Peyer's patch (tissue), 4 donors: ENCODE data around the gene NFIB. TPM values are rescaled to one million over a fixed set of nuclear protein-coding genes. Genes with fewer than 3 reads are reported as not detected.

Experiments
- DNase-seq, 3 donors: peaks; one replicate each; pipeline ENCODE4 v3.0.0-alpha.2; 2017 to 2019
- H3K27ac ChIP-seq, 4 donors: fragments of 200-600 bp; sonication (generic); one replicate each; pipeline ENCODE4 v1.5.1; 2016 to 2019
- H3K27me3 ChIP-seq, 2 donors: fragments of 200-600 bp; sonication (generic); one replicate each; pipeline ENCODE4 v1.5.1; 2019
- H3K36me3 ChIP-seq, 3 donors: fragments of 200-600 bp; sonication (generic); one replicate each; pipeline ENCODE4 v1.5.1; 2016 to 2019
- H3K4me1 ChIP-seq, 4 donors: fragments of 200-600 bp; sonication (generic); one replicate each; pipeline ENCODE4 v1.5.1; 2016 to 2019
- H3K4me3 ChIP-seq, 4 donors: fragments of 200-600 bp; sonication (generic); 1 replicate in 3 of 4; 2 replicates in 1 of 4; pipeline ENCODE4 v1.5.1; 2016 to 2019; ENCODE audit warnings: mild to moderate bottlenecking in 1 of 4
- H3K9me3 ChIP-seq, 4 donors: fragments of 200-600 bp; sonication (generic); one replicate each; pipeline ENCODE4 v1.5.1; 2016 to 2019; ENCODE audit warnings: mild to moderate bottlenecking in 1 of 4
- POLR2A ChIP-seq, 2 donors: fragments of 450-650 bp; IDR thresholded peaks; one replicate each; pipeline ENCODE4 v1.5.1; 2017; ENCODE audit warnings: antibody characterized with exemption in 2 of 2, mild to moderate bottlenecking in 2 of 2, moderate library complexity in 2 of 2
- total RNA-seq, 4 donors: library from RNA; depleted of rRNA; stranded (reverse); fragments of >200 nt; gene quantifications; one replicate each; pipeline ENCODE4 v1.1.0, GENCODE V29; 2016
- TF ChIP-seq, protein P1 (sequence below), 6 experiments: fragments of 450-650 bp in 4 of 6; fragments of 200-600 bp in 2 of 6; sonication (generic) in 1 of 6; IDR thresholded peaks; one replicate each; pipeline ENCODE4 v1.5.1; 2017 to 2019; ENCODE audit warnings: antibody characterized with exemption in 6 of 6, mild to moderate bottlenecking in 3 of 6, moderate library complexity in 1 of 6

Gene NFIB
- total RNA-seq, 4 donors from 2014 or later, result 89.7 to 229 (median 159) TPM

DNA sequence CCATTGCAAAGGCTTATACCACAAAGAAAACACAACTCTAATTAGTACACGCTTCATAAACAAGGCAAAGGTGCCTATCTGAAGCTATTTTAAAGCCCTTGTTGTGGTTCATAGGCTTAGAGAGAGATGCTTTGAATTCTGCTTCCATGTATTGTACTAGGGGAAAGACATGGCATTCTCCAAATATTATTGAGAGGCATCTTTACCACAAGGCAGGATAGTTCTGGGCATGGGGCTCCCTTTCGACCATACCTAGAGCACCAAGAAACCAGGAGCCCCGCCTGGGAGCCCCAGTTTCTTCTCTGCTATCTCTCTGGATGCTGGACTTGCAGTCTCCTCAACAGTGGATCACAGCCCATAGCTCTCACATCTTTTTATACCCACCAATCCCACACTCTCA, 93.7 kb downstream of the NFIB start:
- Histone ChIP-seq H3K36me3 (no peaks in the 10 kb centered on the region), H3K9me3 (no peaks in the 10 kb centered on the region), H3K27ac (no peak overlapping the region), H3K4me1 (peaks cover 0 to 10% (median 0%) of the 10 kb centered on the region in 4 donors), H3K4me3 (no peak overlapping the region), H3K27me3 (no peaks in the 10 kb centered on the region)
- no peak for DNase-seq
- TF ChIP-seq, protein P1, sequence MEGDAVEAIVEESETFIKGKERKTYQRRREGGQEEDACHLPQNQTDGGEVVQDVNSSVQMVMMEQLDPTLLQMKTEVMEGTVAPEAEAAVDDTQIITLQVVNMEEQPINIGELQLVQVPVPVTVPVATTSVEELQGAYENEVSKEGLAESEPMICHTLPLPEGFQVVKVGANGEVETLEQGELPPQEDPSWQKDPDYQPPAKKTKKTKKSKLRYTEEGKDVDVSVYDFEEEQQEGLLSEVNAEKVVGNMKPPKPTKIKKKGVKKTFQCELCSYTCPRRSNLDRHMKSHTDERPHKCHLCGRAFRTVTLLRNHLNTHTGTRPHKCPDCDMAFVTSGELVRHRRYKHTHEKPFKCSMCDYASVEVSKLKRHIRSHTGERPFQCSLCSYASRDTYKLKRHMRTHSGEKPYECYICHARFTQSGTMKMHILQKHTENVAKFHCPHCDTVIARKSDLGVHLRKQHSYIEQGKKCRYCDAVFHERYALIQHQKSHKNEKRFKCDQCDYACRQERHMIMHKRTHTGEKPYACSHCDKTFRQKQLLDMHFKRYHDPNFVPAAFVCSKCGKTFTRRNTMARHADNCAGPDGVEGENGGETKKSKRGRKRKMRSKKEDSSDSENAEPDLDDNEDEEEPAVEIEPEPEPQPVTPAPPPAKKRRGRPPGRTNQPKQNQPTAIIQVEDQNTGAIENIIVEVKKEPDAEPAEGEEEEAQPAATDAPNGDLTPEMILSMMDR (IDR thresholded peaks at IDR 0.05), result no peak

DNA sequence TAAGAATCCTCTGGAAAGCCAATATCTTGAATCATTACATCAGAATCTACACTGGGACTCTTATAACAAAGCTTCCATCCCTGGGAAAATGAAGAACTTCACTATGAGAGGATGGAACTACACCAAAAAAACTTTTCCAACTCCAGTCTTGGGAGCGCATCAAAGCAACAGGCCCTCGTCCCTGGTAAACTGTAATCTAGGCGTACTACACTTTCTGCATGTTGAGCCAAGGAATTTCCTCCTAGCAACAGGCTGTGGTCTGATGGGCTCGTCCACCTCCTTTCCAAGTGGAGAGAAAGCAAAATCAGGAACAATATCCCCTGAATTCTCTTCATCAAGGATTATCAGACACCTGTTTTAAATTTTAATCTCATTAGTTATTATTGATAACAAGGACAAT, 94.1 kb downstream of the NFIB start:
- peaks cover 0 to 10% (median 0%) of the 10 kb centered on the region in 4 donors for H3K4me1 ChIP-seq
- H3K27ac ChIP-seq, result no peak overlapping the region

DNA sequence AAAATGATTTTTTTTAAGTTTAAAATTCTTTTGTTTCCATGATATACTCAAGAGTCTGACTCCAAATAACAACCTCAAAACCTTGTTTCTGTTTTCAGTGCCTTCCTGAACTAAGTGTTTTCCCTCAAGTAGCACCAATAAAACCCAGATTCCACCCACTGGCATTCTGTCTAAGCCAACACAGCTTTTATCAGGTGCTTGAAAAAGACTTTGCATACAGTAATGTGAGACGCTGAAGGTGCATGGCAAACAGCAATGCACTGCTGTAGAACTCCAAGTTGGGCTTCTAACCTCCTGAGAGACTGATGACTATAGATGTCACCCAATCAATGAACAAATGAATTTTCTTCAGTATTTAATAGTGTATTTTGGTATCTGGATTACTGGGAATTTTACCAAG, 95.7 kb downstream of the NFIB start:
- no peaks in the 10 kb centered on the region for H3K27me3 ChIP-seq
- peaks cover 0 to 20% (median 0%) of the 10 kb centered on the region in 4 donors for H3K4me1 ChIP-seq
- H3K36me3 ChIP-seq, result no peaks in the 10 kb centered on the region
- no peaks in the 10 kb centered on the region for H3K9me3 ChIP-seq
- DNase-seq, result no peak
- no peak for TF ChIP-seq POLR2A (IDR thresholded peaks at IDR 0.05)
- TF ChIP-seq, protein P1 (IDR thresholded peaks at IDR 0.05), result no peak
- H3K4me3 ChIP-seq, result no peak overlapping the region
- H3K27ac ChIP-seq, result no peak overlapping the region

More for the DNA sequence above, 94.1 kb downstream of the NFIB start:
- no peak for DNase-seq
- Histone ChIP-seq H3K27me3 (no peaks in the 10 kb centered on the region), H3K9me3 (no peaks in the 10 kb centered on the region), H3K4me3 (no peak overlapping the region), H3K36me3 (no peaks in the 10 kb centered on the region)
- TF ChIP-seq POLR2A (IDR thresholded peaks at IDR 0.05), result no peak
- TF ChIP-seq, protein P1 (IDR thresholded peaks at IDR 0.05), result no peak

DNA sequence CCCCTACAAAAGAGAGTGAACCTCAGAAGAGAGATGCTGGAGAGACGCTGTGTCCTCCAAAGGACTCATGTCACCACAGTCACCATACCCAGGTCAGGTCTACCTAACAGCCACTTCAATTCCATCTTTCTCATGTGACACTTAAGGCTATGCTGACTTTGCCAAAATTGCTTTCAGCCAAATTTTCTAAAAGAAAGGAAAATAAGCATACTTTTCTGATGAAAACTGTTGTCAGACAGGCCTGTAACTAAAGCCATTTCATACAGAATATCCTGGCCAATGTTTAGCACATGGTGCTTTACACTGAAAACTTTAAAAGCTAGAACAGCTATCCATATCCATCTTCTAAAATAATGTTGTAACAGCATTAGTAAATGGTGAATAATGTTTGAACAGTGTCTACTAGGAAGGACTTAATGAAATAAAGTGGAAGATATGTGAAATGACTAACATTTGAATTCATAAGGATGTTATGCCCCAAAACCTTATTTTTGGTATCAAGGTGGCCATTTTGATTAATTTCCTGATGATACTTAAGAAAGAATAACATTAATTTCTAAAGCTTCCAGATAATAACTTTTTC, 97.2 kb downstream of the NFIB start:
- peaks cover 0 to 14% (median 0%) of the 10 kb centered on the region in 4 donors for H3K4me1 ChIP-seq
- H3K4me3 ChIP-seq, result no peak overlapping the region
- no peak for TF ChIP-seq POLR2A (IDR thresholded peaks at IDR 0.05)
- TF ChIP-seq, protein P1 (IDR thresholded peaks at IDR 0.05), result no peak
- no peak for DNase-seq
- H3K27ac ChIP-seq, result no peak overlapping the region
- H3K9me3 ChIP-seq, result no peaks in the 10 kb centered on the region
- no peaks in the 10 kb centered on the region for H3K36me3 ChIP-seq
- H3K27me3 ChIP-seq, result no peaks in the 10 kb centered on the region

DNA sequence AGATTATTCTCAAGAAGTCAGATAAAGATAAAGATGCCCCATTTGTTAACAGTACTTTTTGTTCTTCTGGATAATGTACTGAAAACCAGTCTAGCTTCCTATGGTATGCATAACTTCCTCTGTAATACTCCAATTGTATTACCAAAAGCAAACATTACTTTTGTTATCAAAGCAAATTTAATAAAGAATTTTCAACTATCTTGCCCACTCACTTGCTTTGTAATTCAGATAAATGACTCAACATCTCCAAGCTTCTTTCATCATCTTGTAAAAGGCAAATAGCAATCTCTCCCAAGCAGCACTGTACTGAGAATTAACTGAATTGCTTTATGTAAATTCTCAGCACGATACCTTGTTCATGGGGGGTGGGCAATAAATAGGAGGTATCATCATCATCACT, 98.3 kb downstream of the NFIB start:
- TF ChIP-seq POLR2A (IDR thresholded peaks at IDR 0.05), result no peak
- TF ChIP-seq, protein P1 (IDR thresholded peaks at IDR 0.05), result no peak
- H3K27me3 ChIP-seq, result no peaks in the 10 kb centered on the region
- H3K9me3 ChIP-seq, result no peaks in the 10 kb centered on the region
- H3K4me1 ChIP-seq, result peaks cover 0 to 17% (median 0%) of the 10 kb centered on the region in 4 donors
- H3K4me3 ChIP-seq, result no peak overlapping the region
- DNase-seq, result no peak
- H3K36me3 ChIP-seq, result no peaks in the 10 kb centered on the region
- no peak overlapping the region for H3K27ac ChIP-seq

DNA sequence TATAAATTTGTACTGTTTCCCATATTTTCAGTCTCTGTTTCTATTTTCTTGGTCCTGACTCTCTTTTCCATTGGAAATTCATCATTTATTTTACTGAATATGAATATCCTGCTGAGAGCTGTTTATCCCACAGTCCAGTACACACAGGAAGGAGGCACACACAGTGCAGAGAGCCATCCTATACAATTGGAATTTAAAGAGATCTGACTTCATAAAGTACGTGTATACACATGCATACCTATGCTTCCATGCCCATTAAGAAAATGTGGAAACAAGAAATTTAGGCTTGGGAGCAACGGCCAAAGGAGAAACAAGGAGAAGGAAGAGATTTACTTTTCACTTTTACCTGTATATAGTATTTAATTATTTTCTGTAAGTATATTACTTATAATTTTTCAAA, 99.2 kb downstream of the NFIB start:
- Histone ChIP-seq H3K4me3 (no peak overlapping the region), H3K4me1 (peaks cover 0 to 26% (median 0%) of the 10 kb centered on the region in 4 donors), H3K36me3 (no peaks in the 10 kb centered on the region), H3K27ac (no peak overlapping the region), H3K9me3 (no peaks in the 10 kb centered on the region), H3K27me3 (no peaks in the 10 kb centered on the region)
- no peak for DNase-seq
- TF ChIP-seq POLR2A (IDR thresholded peaks at IDR 0.05), result no peak
- TF ChIP-seq, protein P1 (IDR thresholded peaks at IDR 0.05), result no peak
